Activated CD4-positive, alpha-beta T cell treated with anti-CD3 and anti-CD28 coated beads, Interleukin-2, amount 10 ng/mL, durations not matched to agents 24 days and 14 days (primary cell): ENCODE results near the gene TPX2. TPM values are rescaled to one million over a fixed set of nuclear protein-coding genes. Genes with fewer than 3 reads are reported as not detected.

Experiments
- DNase-seq: peaks from one replicate; pipeline ENCODE4 v3.0.0; 2022
- H3K27ac Mint-ChIP-seq: one replicate; pipeline ENCODE4 v1.8.0; 2022; ENCODE audit warnings: mild to moderate bottlenecking, mixed read lengths
- H3K27me3 Mint-ChIP-seq: one replicate; pipeline ENCODE4 v1.8.0; 2022; ENCODE audit warnings: mixed read lengths
- H3K36me3 Mint-ChIP-seq: one replicate; pipeline ENCODE4 v1.8.0; 2022; ENCODE audit warnings: low read depth, mild to moderate bottlenecking, mixed read lengths
- H3K4me1 Mint-ChIP-seq: one replicate; pipeline ENCODE4 v1.8.0; 2021; ENCODE audit warnings: mixed read lengths
- H3K4me3 Mint-ChIP-seq: one replicate; pipeline ENCODE4 v1.8.0; 2022; ENCODE audit warnings: mild to moderate bottlenecking, moderate library complexity, mixed read lengths
- H3K9me3 Mint-ChIP-seq: one replicate; pipeline ENCODE4 v1.8.0; 2021; ENCODE audit warnings: mixed read lengths
- intact Hi-C: fragments of 100-400 bp; cut with micrococcal nuclease; formaldehyde crosslinking; loops from one replicate; pipeline ENCODE4 v1.15.1; 2023
- total RNA-seq: library from RNA; stranded (reverse); gene quantifications from 2 replicates; pipeline ENCODE4 v1.2.3, GENCODE V29; 2022

TPX2 gene
- total RNA-seq, 1 donor from 2014 or later: 61.3 TPM

- intact Hi-C loops: no loop called here
- Mint-ChIP-seq H3K4me3 (no peak overlapping the region), H3K9me3 (no peaks in the 10 kb centered on the region), H3K27me3 (no peaks in the 10 kb centered on the region), H3K27ac (no peak overlapping the region), H3K36me3 (peaks cover 61% of the 10 kb centered on the region), H3K4me1 (no peaks in the 10 kb centered on the region)
- DNase-seq: no peak
Measured at GRCh38 chr20:31780839-31781238, 41.7 kb downstream of the TPX2 start.

GRCh38 chr20:31781945-31782344 lies 42.9 kb downstream of the TPX2 start:
- H3K36me3 Mint-ChIP-seq: peaks cover 60% of the 10 kb centered on the region
- no peak for DNase-seq
- H3K27me3 Mint-ChIP-seq: no peaks in the 10 kb centered on the region
- H3K9me3 Mint-ChIP-seq: no peaks in the 10 kb centered on the region
- intact Hi-C loops: no loop called here
- H3K27ac Mint-ChIP-seq: no peak overlapping the region
- no peak overlapping the region for H3K4me3 Mint-ChIP-seq
- H3K4me1 Mint-ChIP-seq: no peaks in the 10 kb centered on the region

- Mint-ChIP-seq H3K4me1 (peaks cover 3% of the 10 kb centered on the region), H3K36me3 (peaks cover 52% of the 10 kb centered on the region), H3K9me3 (no peaks in the 10 kb centered on the region), H3K27me3 (no peaks in the 10 kb centered on the region), H3K27ac (no peak overlapping the region), H3K4me3 (no peak overlapping the region)
- DNase-seq: no peak
- intact Hi-C loops: no loop called here
Measured at GRCh38 chr20:31784354-31785044, 45.4 kb downstream of the TPX2 start.

- H3K4me1 Mint-ChIP-seq: peaks cover 3% of the 10 kb centered on the region
- no peak overlapping the region for H3K27ac Mint-ChIP-seq
- H3K27me3 Mint-ChIP-seq: no peaks in the 10 kb centered on the region
- DNase-seq: no peak
- H3K4me3 Mint-ChIP-seq: no peak overlapping the region
- H3K9me3 Mint-ChIP-seq: no peaks in the 10 kb centered on the region
- intact Hi-C loops: no loop called here
- H3K36me3 Mint-ChIP-seq: peaks cover 49% of the 10 kb centered on the region
Measured at GRCh38 chr20:31785089-31785488, 46.0 kb downstream of the TPX2 start.

- Mint-ChIP-seq H3K4me3 (no peak overlapping the region), H3K36me3 (peaks cover 40% of the 10 kb centered on the region), H3K27ac (no peak overlapping the region), H3K4me1 (peaks cover 3% of the 10 kb centered on the region), H3K27me3 (no peaks in the 10 kb centered on the region), H3K9me3 (no peaks in the 10 kb centered on the region)
- intact Hi-C loops: no loop called here
- no peak for DNase-seq
Measured at GRCh38 chr20:31788578-31788977, 49.5 kb downstream of the TPX2 start.

- Mint-ChIP-seq H3K27me3 (no peaks in the 10 kb centered on the region), H3K9me3 (no peaks in the 10 kb centered on the region), H3K27ac (no peak overlapping the region), H3K4me1 (peaks cover 3% of the 10 kb centered on the region), H3K4me3 (no peak overlapping the region), H3K36me3 (peaks cover 38% of the 10 kb centered on the region)
- intact Hi-C loops: no loop called here
- no peak for DNase-seq
Measured at GRCh38 chr20:31790401-31790800, 51.3 kb downstream of the TPX2 start.

GRCh38 chr20:31797364-31797763 lies 58.3 kb downstream of the TPX2 start:
- Mint-ChIP-seq H3K4me1 (no peaks in the 10 kb centered on the region), H3K4me3 (no peak overlapping the region), H3K27ac (no peak overlapping the region), H3K27me3 (no peaks in the 10 kb centered on the region), H3K36me3 (peaks cover 68% of the 10 kb centered on the region), H3K9me3 (no peaks in the 10 kb centered on the region)
- DNase-seq: no peak
- intact Hi-C loops: no loop called here

- peaks cover 68% of the 10 kb centered on the region for H3K36me3 Mint-ChIP-seq
- no peak for DNase-seq
- no peak overlapping the region for H3K4me3 Mint-ChIP-seq
- no peaks in the 10 kb centered on the region for H3K27me3 Mint-ChIP-seq
- no peak overlapping the region for H3K27ac Mint-ChIP-seq
- intact Hi-C loops: no loop called here
- H3K9me3 Mint-ChIP-seq: no peaks in the 10 kb centered on the region
- peaks cover 16% of the 10 kb centered on the region for H3K4me1 Mint-ChIP-seq
Measured at GRCh38 chr20:31801508-31801907, 62.4 kb downstream of the TPX2 start.

- no peak for DNase-seq
- Mint-ChIP-seq H3K36me3 (peaks cover 59% of the 10 kb centered on the region), H3K27me3 (no peaks in the 10 kb centered on the region)
Measured at GRCh38 chr20:31803552-31804291, 64.6 kb downstream of the TPX2 start.

GRCh38 chr20:31806564-31807355 lies 67.7 kb downstream of the TPX2 start:
- intact Hi-C loops: no loop called here
- Mint-ChIP-seq H3K9me3 (no peaks in the 10 kb centered on the region), H3K27me3 (no peaks in the 10 kb centered on the region), H3K27ac (no peak overlapping the region), H3K36me3 (peaks cover 38% of the 10 kb centered on the region), H3K4me1 (peaks cover 20% of the 10 kb centered on the region), H3K4me3 (no peak overlapping the region)
- DNase-seq: no peak

More at GRCh38 chr20:31803552-31804291, 64.6 kb downstream of the TPX2 start:
- H3K4me1 Mint-ChIP-seq: peaks cover 18% of the 10 kb centered on the region
- intact Hi-C loops: no loop called here
- H3K4me3 Mint-ChIP-seq: no peak overlapping the region
- H3K9me3 Mint-ChIP-seq: no peaks in the 10 kb centered on the region
- H3K27ac Mint-ChIP-seq: peak overlapping the region; percentile 49

GRCh38 chr20:31808481-31808880 lies 69.4 kb downstream of the TPX2 start:
- Mint-ChIP-seq H3K4me3 (no peak overlapping the region), H3K27ac (no peak overlapping the region), H3K27me3 (no peaks in the 10 kb centered on the region), H3K36me3 (peaks cover 25% of the 10 kb centered on the region), H3K4me1 (peaks cover 17% of the 10 kb centered on the region), H3K9me3 (no peaks in the 10 kb centered on the region)
- DNase-seq: no peak
- intact Hi-C loops: no loop called here

GRCh38 chr20:31809661-31810060 lies 70.6 kb downstream of the TPX2 start:
- no peak overlapping the region for H3K27ac Mint-ChIP-seq
- H3K4me3 Mint-ChIP-seq: no peak overlapping the region
- intact Hi-C loops: no loop called here
- H3K9me3 Mint-ChIP-seq: no peaks in the 10 kb centered on the region
- no peak for DNase-seq
- no peaks in the 10 kb centered on the region for H3K27me3 Mint-ChIP-seq
- H3K4me1 Mint-ChIP-seq: peaks cover 10% of the 10 kb centered on the region
- peaks cover 16% of the 10 kb centered on the region for H3K36me3 Mint-ChIP-seq

GRCh38 chr20:31811198-31811597 lies 72.1 kb downstream of the TPX2 start:
- Mint-ChIP-seq H3K27me3 (no peaks in the 10 kb centered on the region), H3K4me3 (no peak overlapping the region), H3K36me3 (peaks cover 10% of the 10 kb centered on the region), H3K4me1 (peaks cover 7% of the 10 kb centered on the region), H3K9me3 (no peaks in the 10 kb centered on the region), H3K27ac (no peak overlapping the region)
- intact Hi-C loops: no loop called here
- no peak for DNase-seq
